ENCODE results near the gene DMRTC2.

GRCh38 chr19:41860419-41861115 lies 15.7 kb downstream of the DMRTC2 start:
- no peak for TF ChIP-seq CTCF (IDR thresholded peaks at IDR 0.05)
- TF ChIP-seq POLR2A (IDR thresholded peaks at IDR 0.05): no peak
